ENCODE measurements around the gene SHLD3.
A peak's percentile ranks its signal among the peaks of the same experiment; 100 is the strongest.

Gene SHLD3

DNA sequence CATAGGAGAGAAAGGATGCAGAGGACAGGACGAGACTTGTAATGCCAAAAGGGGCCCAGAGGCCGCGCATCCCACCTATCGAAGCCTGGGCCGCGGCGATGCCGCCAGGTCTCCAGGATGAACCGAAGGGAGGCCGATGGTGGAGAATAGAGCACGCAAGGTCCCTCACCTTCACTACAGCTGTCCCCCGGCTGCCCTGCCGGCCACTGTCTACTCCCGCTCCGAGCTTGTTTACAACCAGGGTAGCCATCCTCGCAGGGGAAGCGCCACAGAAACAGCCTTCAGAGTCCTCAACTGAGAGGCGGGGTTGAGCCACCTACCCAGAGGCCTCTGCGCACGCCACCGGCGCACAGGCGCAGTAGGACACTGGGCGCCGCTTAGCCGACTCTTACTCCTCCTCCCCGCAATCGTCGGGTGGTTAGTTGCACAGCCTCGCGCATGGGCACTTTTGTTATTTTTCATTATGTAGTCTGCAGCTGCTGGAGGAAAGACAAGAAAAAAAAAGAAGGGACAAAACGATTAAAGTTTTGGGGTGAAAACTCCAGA, 729 bp upstream of the SHLD3 start, which contains the start of gene TRIM23 (continued):
- TF ChIP-seq, protein P1, sequence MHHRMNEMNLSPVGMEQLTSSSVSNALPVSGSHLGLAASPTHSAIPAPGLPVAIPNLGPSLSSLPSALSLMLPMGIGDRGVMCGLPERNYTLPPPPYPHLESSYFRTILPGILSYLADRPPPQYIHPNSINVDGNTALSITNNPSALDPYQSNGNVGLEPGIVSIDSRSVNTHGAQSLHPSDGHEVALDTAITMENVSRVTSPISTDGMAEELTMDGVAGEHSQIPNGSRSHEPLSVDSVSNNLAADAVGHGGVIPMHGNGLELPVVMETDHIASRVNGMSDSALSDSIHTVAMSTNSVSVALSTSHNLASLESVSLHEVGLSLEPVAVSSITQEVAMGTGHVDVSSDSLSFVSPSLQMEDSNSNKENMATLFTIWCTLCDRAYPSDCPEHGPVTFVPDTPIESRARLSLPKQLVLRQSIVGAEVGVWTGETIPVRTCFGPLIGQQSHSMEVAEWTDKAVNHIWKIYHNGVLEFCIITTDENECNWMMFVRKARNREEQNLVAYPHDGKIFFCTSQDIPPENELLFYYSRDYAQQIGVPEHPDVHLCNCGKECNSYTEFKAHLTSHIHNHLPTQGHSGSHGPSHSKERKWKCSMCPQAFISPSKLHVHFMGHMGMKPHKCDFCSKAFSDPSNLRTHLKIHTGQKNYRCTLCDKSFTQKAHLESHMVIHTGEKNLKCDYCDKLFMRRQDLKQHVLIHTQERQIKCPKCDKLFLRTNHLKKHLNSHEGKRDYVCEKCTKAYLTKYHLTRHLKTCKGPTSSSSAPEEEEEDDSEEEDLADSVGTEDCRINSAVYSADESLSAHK (tag by site-specific recombination; IDR thresholded peaks at IDR 0.05), result 0 out of 2 replicates have a peak, but pooled peaks have one; percentile 21
- TF ChIP-seq, protein P2, sequence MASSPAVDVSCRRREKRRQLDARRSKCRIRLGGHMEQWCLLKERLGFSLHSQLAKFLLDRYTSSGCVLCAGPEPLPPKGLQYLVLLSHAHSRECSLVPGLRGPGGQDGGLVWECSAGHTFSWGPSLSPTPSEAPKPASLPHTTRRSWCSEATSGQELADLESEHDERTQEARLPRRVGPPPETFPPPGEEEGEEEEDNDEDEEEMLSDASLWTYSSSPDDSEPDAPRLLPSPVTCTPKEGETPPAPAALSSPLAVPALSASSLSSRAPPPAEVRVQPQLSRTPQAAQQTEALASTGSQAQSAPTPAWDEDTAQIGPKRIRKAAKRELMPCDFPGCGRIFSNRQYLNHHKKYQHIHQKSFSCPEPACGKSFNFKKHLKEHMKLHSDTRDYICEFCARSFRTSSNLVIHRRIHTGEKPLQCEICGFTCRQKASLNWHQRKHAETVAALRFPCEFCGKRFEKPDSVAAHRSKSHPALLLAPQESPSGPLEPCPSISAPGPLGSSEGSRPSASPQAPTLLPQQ (tag by site-specific recombination; IDR thresholded peaks at IDR 0.05), result peak; percentile 71; the same call in 1 of the 2 replicates
- TF ChIP-seq, protein P3, sequence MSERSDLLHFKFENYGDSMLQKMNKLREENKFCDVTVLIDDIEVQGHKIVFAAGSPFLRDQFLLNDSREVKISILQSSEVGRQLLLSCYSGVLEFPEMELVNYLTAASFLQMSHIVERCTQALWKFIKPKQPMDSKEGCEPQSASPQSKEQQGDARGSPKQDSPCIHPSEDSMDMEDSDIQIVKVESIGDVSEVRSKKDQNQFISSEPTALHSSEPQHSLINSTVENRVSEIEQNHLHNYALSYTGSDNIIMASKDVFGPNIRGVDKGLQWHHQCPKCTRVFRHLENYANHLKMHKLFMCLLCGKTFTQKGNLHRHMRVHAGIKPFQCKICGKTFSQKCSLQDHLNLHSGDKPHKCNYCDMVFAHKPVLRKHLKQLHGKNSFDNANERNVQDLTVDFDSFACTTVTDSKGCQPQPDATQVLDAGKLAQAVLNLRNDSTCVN (tag by site-specific recombination; optimal IDR thresholded peaks at IDR 0.05), result peak; percentile 35

DNA sequence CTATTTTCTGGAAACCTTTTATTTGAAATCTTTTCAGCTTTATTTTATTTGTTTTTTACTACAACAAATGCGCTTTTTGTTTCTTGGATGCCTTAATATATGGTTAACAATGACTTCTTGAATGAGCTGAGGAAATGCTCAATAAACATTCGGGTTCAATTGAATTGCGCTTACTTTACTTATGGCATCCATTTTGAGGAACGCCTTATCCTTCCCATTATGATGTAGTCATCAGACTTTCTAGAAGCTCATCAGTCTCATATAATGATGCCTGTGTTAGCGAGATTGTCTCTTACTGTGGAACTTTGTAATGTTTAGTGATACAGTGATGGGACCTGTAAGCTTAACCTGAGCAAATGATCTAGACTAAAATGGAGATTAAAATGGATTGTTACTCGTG, 916 bp downstream of the SHLD3 start:
- peaks cover 2% of the 10 kb centered on the region; the same call in 1 of the 2 replicates for H3K4me1 ChIP-seq (ENCODE audit: control insufficient read depth, insufficient read depth, low read length)
- H3K36me3 ChIP-seq (ENCODE audit: control insufficient read depth in 2 of 2, insufficient read depth in 1 of 2, low read length in 2 of 2), result peaks cover 0 to 10% of the 10 kb centered on the region in 2 experiments; a peak in 2 of 3 replicates
- TF ChIP-seq, protein P4, sequence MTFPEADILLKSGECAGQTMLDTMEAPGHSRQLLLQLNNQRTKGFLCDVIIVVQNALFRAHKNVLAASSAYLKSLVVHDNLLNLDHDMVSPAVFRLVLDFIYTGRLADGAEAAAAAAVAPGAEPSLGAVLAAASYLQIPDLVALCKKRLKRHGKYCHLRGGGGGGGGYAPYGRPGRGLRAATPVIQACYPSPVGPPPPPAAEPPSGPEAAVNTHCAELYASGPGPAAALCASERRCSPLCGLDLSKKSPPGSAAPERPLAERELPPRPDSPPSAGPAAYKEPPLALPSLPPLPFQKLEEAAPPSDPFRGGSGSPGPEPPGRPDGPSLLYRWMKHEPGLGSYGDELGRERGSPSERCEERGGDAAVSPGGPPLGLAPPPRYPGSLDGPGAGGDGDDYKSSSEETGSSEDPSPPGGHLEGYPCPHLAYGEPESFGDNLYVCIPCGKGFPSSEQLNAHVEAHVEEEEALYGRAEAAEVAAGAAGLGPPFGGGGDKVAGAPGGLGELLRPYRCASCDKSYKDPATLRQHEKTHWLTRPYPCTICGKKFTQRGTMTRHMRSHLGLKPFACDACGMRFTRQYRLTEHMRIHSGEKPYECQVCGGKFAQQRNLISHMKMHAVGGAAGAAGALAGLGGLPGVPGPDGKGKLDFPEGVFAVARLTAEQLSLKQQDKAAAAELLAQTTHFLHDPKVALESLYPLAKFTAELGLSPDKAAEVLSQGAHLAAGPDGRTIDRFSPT (tag by site-specific recombination; IDR thresholded peaks at IDR 0.05), result no peak
- TF ChIP-seq ZNF596 (tag by site-specific recombination; IDR thresholded peaks at IDR 0.05) (no peak), IKZF3 (tag by site-specific recombination; IDR thresholded peaks at IDR 0.05) (no peak), PRDM1 (tag by site-specific recombination; IDR thresholded peaks at IDR 0.05) (no peak), ZNF16 (tag by site-specific recombination; IDR thresholded peaks at IDR 0.05; ENCODE audit: low read depth) (no peak), SCRT1 (tag by site-specific recombination; IDR thresholded peaks at IDR 0.05; ENCODE audit: borderline replicate concordance) (no peak), ZNF558 (tag by site-specific recombination; IDR thresholded peaks at IDR 0.05) (no peak), ZNF302 (tag by site-specific recombination; IDR thresholded peaks at IDR 0.05; ENCODE audit: low read depth) (no peak)
- TF ChIP-seq, protein P5, sequence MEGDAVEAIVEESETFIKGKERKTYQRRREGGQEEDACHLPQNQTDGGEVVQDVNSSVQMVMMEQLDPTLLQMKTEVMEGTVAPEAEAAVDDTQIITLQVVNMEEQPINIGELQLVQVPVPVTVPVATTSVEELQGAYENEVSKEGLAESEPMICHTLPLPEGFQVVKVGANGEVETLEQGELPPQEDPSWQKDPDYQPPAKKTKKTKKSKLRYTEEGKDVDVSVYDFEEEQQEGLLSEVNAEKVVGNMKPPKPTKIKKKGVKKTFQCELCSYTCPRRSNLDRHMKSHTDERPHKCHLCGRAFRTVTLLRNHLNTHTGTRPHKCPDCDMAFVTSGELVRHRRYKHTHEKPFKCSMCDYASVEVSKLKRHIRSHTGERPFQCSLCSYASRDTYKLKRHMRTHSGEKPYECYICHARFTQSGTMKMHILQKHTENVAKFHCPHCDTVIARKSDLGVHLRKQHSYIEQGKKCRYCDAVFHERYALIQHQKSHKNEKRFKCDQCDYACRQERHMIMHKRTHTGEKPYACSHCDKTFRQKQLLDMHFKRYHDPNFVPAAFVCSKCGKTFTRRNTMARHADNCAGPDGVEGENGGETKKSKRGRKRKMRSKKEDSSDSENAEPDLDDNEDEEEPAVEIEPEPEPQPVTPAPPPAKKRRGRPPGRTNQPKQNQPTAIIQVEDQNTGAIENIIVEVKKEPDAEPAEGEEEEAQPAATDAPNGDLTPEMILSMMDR (tag by site-specific recombination; IDR thresholded peaks at IDR 0.05), result no peak
- TF ChIP-seq, protein P6, sequence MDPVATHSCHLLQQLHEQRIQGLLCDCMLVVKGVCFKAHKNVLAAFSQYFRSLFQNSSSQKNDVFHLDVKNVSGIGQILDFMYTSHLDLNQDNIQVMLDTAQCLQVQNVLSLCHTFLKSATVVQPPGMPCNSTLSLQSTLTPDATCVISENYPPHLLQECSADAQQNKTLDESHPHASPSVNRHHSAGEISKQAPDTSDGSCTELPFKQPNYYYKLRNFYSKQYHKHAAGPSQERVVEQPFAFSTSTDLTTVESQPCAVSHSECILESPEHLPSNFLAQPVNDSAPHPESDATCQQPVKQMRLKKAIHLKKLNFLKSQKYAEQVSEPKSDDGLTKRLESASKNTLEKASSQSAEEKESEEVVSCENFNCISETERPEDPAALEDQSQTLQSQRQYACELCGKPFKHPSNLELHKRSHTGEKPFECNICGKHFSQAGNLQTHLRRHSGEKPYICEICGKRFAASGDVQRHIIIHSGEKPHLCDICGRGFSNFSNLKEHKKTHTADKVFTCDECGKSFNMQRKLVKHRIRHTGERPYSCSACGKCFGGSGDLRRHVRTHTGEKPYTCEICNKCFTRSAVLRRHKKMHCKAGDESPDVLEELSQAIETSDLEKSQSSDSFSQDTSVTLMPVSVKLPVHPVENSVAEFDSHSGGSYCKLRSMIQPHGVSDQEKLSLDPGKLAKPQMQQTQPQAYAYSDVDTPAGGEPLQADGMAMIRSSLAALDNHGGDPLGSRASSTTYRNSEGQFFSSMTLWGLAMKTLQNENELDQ (tag by site-specific recombination; IDR thresholded peaks at IDR 0.05; ENCODE audit: low read depth), result no peak
- TF ChIP-seq, protein P7, sequence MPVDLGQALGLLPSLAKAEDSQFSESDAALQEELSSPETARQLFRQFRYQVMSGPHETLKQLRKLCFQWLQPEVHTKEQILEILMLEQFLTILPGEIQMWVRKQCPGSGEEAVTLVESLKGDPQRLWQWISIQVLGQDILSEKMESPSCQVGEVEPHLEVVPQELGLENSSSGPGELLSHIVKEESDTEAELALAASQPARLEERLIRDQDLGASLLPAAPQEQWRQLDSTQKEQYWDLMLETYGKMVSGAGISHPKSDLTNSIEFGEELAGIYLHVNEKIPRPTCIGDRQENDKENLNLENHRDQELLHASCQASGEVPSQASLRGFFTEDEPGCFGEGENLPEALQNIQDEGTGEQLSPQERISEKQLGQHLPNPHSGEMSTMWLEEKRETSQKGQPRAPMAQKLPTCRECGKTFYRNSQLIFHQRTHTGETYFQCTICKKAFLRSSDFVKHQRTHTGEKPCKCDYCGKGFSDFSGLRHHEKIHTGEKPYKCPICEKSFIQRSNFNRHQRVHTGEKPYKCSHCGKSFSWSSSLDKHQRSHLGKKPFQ (tag by site-specific recombination; IDR thresholded peaks at IDR 0.05), result no peak
- ChIA-PET CTCF (interaction anchor here (0.5 to 0.7 kb wide), 2 partner anchors 18 to 56 kb away, joined by 3 to 4 read pairs; no protein-coding TSS in a partner anchor), POLR2A (interaction anchor here (0.5 to 1.8 kb wide), 2 partner anchors 48 to 63 kb away, joined by 3 read pairs; partner anchors contain the start of genes CENPK and PPWD1)
- no peaks in the 10 kb centered on the region for H3K9me3 ChIP-seq (ENCODE audit: control insufficient read depth, insufficient read depth, low read depth, low read length)
- H3K4me3 ChIP-seq (ENCODE audit: low read depth, low read length), result peak overlapping the region; percentile 98
- H3K27ac ChIP-seq (ENCODE audit: extremely low read depth, low read depth, low read length), result no peak overlapping the region

Measured in HEK293 (cell line).